Panc1 (cell line): ENCODE results near the gene PHTF1. TPM values are rescaled to one million over a fixed set of nuclear protein-coding genes. Genes with fewer than 3 reads are reported as not detected.

Experiments used
- ATAC-seq: fragments of 200-7000 bp; cut with Tn5 transposase; 2 replicates; pipeline ENCODE4 v1.9.1; 2020; ENCODE audit warnings: mild to moderate bottlenecking, moderate library complexity
- Bru-seq: library from RNA; stranded (reverse); fragments of 400-500 nt; gene quantifications from one replicate; lab custom pipeline; 2021; lab: Mats Ljungman, UMichigan
- BruChase-seq, 2 experiments: library from RNA; stranded (reverse); fragments of 400-500 nt; gene quantifications; one replicate each; lab custom pipeline; 2021; lab: Mats Ljungman, UMichigan
- BruUV-seq: library from RNA; stranded (reverse); fragments of 400-500 nt; replicated peaks from 2 replicates; lab custom pipeline; 2021; lab: Mats Ljungman, UMichigan
- CTCF ChIA-PET: fragments of 300-600 bp; sonication (Branson Sonifier 250); formaldehyde crosslinking; loops from one replicate; lab custom pipeline; 2022; ENCODE audit warnings: antibody characterized with exemption; lab: Charles Lee
- POLR2A ChIA-PET: fragments of 300-600 bp; sonication (Branson Sonifier 250); formaldehyde crosslinking; loops from one replicate; lab custom pipeline; 2022; ENCODE audit warnings: antibody characterized with exemption; lab: Charles Lee
- DNase-seq: peaks from one replicate; pipeline ENCODE4 v3.0.0-alpha.2; 2010; ENCODE audit warnings: low read depth, low spot score
- H3K27ac ChIP-seq: 2 replicates; pipeline ENCODE4 v1.5.1; 2011; ENCODE audit warnings: mild to moderate bottlenecking, low read length, inconsistent platforms
- H3K27me3 ChIP-seq: fragments of 200-500 bp; sonication (Bioruptor generic); 2 replicates; pipeline ENCODE4 v1.6.0; 2014; ENCODE audit warnings: low read length, inconsistent platforms; ENCODE audit not compliant: control insufficient read depth, insufficient read depth
- H3K36me3 ChIP-seq: fragments of 200-500 bp; sonication (Bioruptor generic); 2 replicates; pipeline ENCODE4 v1.5.1; 2014; ENCODE audit warnings: inconsistent platforms, mild to moderate bottlenecking, low read length, moderate library complexity; ENCODE audit not compliant: control insufficient read depth, insufficient read depth
- H3K4me1 ChIP-seq: 2 replicates; pipeline ENCODE4 v1.5.1; 2011; ENCODE audit warnings: inconsistent platforms, mild to moderate bottlenecking, low read length, moderate library complexity; ENCODE audit not compliant: control insufficient read depth, insufficient read depth
- H3K4me3 ChIP-seq, 2 experiments: 2 replicates each; pipeline ENCODE4 v1.5.1; 2011 to 2012; ENCODE audit warnings: low read depth in 2 of 2, low read length in 2 of 2, mild to moderate bottlenecking in 2 of 2, inconsistent platforms in 1 of 2, moderate library complexity in 1 of 2
- H3K9me3 ChIP-seq: fragments of 200-500 bp; sonication (Bioruptor generic); 2 replicates; pipeline ENCODE4 v1.5.1; 2014; ENCODE audit warnings: low read depth, mild to moderate bottlenecking, inconsistent platforms, low read length, moderate library complexity; ENCODE audit not compliant: control insufficient read depth, insufficient read depth
- CTCF ChIP-seq: fragments of 450-650 bp; IDR thresholded peaks from 2 replicates; pipeline ENCODE4 v1.5.1; 2017; ENCODE audit warnings: mild to moderate bottlenecking
- POLR2AphosphoS5 ChIP-seq: IDR thresholded peaks from 2 replicates; pipeline ENCODE4 v1.6.1; 2012; ENCODE audit warnings: mild to moderate bottlenecking, low read depth, low read length, moderate library complexity
- SIN3A ChIP-seq: IDR thresholded peaks from 2 replicates; pipeline ENCODE4 v1.6.1; 2012; ENCODE audit warnings: low read depth, mild to moderate bottlenecking, low read length, moderate library complexity, borderline replicate concordance; ENCODE audit not compliant: insufficient read depth
- TCF7L2 ChIP-seq: IDR thresholded peaks from 2 replicates; pipeline ENCODE4 v1.6.1; 2011; ENCODE audit warnings: mild to moderate bottlenecking, low read depth, low read length, inconsistent platforms
- in situ Hi-C: cut with HindIII; loops from 2 replicates; pipeline ENCODE4 v1.10.0; 2016; ENCODE audit warnings: low sequenced_read_pairs, low pct_unique_long_range_greater_than_20kb
- intact Hi-C: fragments of 100-400 bp; cut with micrococcal nuclease; formaldehyde crosslinking; loops from one replicate; pipeline ENCODE4 v1.10.0; 2022; ENCODE audit not compliant: unreplicated experiment
- long read RNA-seq: library from polyadenylated mRNA; unstranded; transcript quantifications from one replicate; pipeline ENCODE4 v2.0.0, GENCODE V29; 2021; ENCODE audit not compliant: unreplicated experiment
- polyA plus RNA-seq: library from polyadenylated mRNA; unstranded; fragments of >200 nt; gene quantifications from one replicate; pipeline ENCODE4 v1.2.1, GENCODE V29; 2012; ENCODE audit warnings: missing spikeins; ENCODE audit not compliant: insufficient read length
- total RNA-seq: library from RNA; stranded (reverse); gene quantifications from one replicate; pipeline ENCODE4 v1.2.1, GENCODE V29; 2021; ENCODE audit not compliant: unreplicated experiment
- TF ChIP-seq, protein P1 (sequence below), 2 experiments: IDR thresholded peaks; 2 replicates each; pipeline ENCODE4 v1.6.1; 2011 to 2012; ENCODE audit warnings: low read depth in 2 of 2, control low read depth in 1 of 2, low read length in 1 of 2, mild to moderate bottlenecking in 1 of 2, moderate library complexity in 1 of 2; ENCODE audit not compliant: insufficient read depth in 1 of 2

The PHTF1 gene
- total RNA-seq (32.0 TPM), Bru-seq, nascent RNA (percentile 79 among the genes with signal in this experiment), BruChase-seq, experiment 1, labeled RNA remaining after a 2-hour chase (percentile 76 among the genes with signal in this experiment), BruChase-seq, experiment 2, labeled RNA remaining after a 6-hour chase (percentile 75 among the genes with signal in this experiment)
- polyA plus RNA-seq, result 13.9 TPM
- long read RNA-seq, transcript PHTF1-204 (19 exons, 3,273 nt), result minor isoform, 18 of 157 reads
- long read RNA-seq, transcript PHTF1-212 (3 exons, 956 nt), result minor isoform, 5 of 157 reads
- long read RNA-seq, transcript PHTF1-205 (18 exons, 3,244 nt), result major isoform, 24 of 157 reads
- long read RNA-seq, partial matches to known transcripts, result 62 of 157 reads
- long read RNA-seq, other reads (novel, unspliced or antisense), result 47 of 157 reads

GRCh38 chr1:113759333-113760101 is at the start of gene PHTF1:
Gene PHTF1, minus strand, starts transcription at chr1:113759486. Its CDS starts 783 bp downstream, at chr1:113758703.
- DNase-seq, result no peak
- ChIA-PET CTCF (no interaction called here), POLR2A (interaction anchor here (0.6 kb wide), 4 partner anchors 37 to 368 kb away, joined by 3 to 9 read pairs (median 4); partner anchors contain the start of gene DCLRE1B)
- H3K4me1 ChIP-seq, result peaks cover 6% of the 10 kb centered on the region
- H3K27me3 ChIP-seq, result no peaks in the 10 kb centered on the region
- peak; percentile 96 for ATAC-seq
- H3K36me3 ChIP-seq, result peaks cover 8% of the 10 kb centered on the region
- peak within 1 kb of the TSS; percentile 54 to 79 for H3K4me3 ChIP-seq
- peak within 1 kb of the TSS; percentile 93 for H3K27ac ChIP-seq
- intact Hi-C loops (no loop called here), in situ Hi-C loops (no loop called here)
- no peaks in the 10 kb centered on the region for H3K9me3 ChIP-seq
- BruUV-seq, result no TSS peak
- TF ChIP-seq, protein P1, sequence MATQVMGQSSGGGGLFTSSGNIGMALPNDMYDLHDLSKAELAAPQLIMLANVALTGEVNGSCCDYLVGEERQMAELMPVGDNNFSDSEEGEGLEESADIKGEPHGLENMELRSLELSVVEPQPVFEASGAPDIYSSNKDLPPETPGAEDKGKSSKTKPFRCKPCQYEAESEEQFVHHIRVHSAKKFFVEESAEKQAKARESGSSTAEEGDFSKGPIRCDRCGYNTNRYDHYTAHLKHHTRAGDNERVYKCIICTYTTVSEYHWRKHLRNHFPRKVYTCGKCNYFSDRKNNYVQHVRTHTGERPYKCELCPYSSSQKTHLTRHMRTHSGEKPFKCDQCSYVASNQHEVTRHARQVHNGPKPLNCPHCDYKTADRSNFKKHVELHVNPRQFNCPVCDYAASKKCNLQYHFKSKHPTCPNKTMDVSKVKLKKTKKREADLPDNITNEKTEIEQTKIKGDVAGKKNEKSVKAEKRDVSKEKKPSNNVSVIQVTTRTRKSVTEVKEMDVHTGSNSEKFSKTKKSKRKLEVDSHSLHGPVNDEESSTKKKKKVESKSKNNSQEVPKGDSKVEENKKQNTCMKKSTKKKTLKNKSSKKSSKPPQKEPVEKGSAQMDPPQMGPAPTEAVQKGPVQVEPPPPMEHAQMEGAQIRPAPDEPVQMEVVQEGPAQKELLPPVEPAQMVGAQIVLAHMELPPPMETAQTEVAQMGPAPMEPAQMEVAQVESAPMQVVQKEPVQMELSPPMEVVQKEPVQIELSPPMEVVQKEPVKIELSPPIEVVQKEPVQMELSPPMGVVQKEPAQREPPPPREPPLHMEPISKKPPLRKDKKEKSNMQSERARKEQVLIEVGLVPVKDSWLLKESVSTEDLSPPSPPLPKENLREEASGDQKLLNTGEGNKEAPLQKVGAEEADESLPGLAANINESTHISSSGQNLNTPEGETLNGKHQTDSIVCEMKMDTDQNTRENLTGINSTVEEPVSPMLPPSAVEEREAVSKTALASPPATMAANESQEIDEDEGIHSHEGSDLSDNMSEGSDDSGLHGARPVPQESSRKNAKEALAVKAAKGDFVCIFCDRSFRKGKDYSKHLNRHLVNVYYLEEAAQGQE (IDR thresholded peaks at IDR 0.05; ENCODE audit: insufficient read depth in 1 of 2, low read depth in 2 of 2, low read length in 1 of 2), result no peak
- TF ChIP-seq POLR2AphosphoS5, result peak; percentile 55
- peak; percentile 21; the same call in 1 of the 2 replicates for TF ChIP-seq TCF7L2

- Histone ChIP-seq H3K27ac (no peak overlapping the region), H3K36me3 (peaks cover 3% of the 10 kb centered on the region; the same call in 1 of the 2 replicates), H3K4me1 (peaks cover 22% of the 10 kb centered on the region), H3K27me3 (no peaks in the 10 kb centered on the region), H3K4me3 (no peak overlapping the region), H3K9me3 (no peaks in the 10 kb centered on the region)
- DNase-seq, result no peak
- in situ Hi-C loops (no loop called here), intact Hi-C loops (no loop called here)
- ChIA-PET POLR2A (no interaction called here), CTCF (no interaction called here)
- TF ChIP-seq POLR2AphosphoS5 (no peak), TCF7L2 (no peak), SIN3A (no peak), CTCF (no peak)
- TF ChIP-seq, protein P1 (IDR thresholded peaks at IDR 0.05; ENCODE audit: insufficient read depth in 1 of 2, low read depth in 2 of 2, low read length in 1 of 2), result no peak
- no peak for ATAC-seq
- BruUV-seq, result no TSS peak
Measured at GRCh38 chr1:113808450-113809195, 49.3 kb upstream of the PHTF1 start.
